B cell (primary cell): ENCODE results near the gene AUTS2. TPM values are rescaled to one million over a fixed set of nuclear protein-coding genes. Genes with fewer than 3 reads are reported as not detected.

Experiments used
- ATAC-seq: fragments of 200-7000 bp; cut with Tn5 transposase; one replicate; pipeline ENCODE4 v1.10.0; 2021; ENCODE audit warnings: low read depth, mild to moderate bottlenecking, moderate number of reproducible peaks, moderate library complexity
- CTCF ChIA-PET: fragments of 350-600 bp; sonication (Branson Sonifier 250); formaldehyde crosslinking; loops from one replicate; lab custom pipeline; 2021; ENCODE audit warnings: antibody characterized with exemption, inconsistent platforms; lab: Charles Lee
- POLR2A ChIA-PET: fragments of 350-600 bp; sonication (Branson Sonifier 250); formaldehyde crosslinking; loops from one replicate; lab custom pipeline; 2021; ENCODE audit warnings: antibody characterized with exemption; lab: Charles Lee
- DNase-seq: peaks from one replicate; pipeline ENCODE4 v3.0.0; 2013
- H2AFZ ChIP-seq: 2 replicates; pipeline ENCODE4 v1.6.1; 2012; ENCODE audit warnings: mild to moderate bottlenecking, low read depth, low read length; ENCODE audit not compliant: insufficient read depth, poor library complexity, severe bottlenecking
- H3K27ac ChIP-seq, 2 donors: 1 replicate in 1 of 2; 2 replicates in 1 of 2; pipeline ENCODE4 v1.5.1; 2012 to 2013; ENCODE audit warnings: low read length in 2 of 2, mild to moderate bottlenecking in 2 of 2, moderate library complexity in 1 of 2
- H3K27me3 ChIP-seq, 4 experiments: fragments of 200-600 bp in 1 of 4; sonication (generic) in 1 of 4; replicated peaks in 1 of 4; 1 replicate in 2 of 4; 2 replicates in 2 of 4; pipeline versions ENCODE4 v1.6.1 to v1.7.0; 2013 to 2016; ENCODE audit warnings: low read length in 3 of 4, mild to moderate bottlenecking in 2 of 4, mixed read lengths in 1 of 4, moderate library complexity in 1 of 4; ENCODE audit not compliant: insufficient read depth in 4 of 4, control insufficient read depth in 3 of 4; ENCODE audit errors: control extremely low read depth in 1 of 4
- H3K36me3 ChIP-seq, 2 experiments: replicated peaks in 1 of 2; 1 replicate in 1 of 2; 2 replicates in 1 of 2; pipeline versions ENCODE4 v1.6.1 to v1.7.1; 2013; ENCODE audit warnings: low read length in 1 of 2; ENCODE audit not compliant: insufficient read depth in 2 of 2, control insufficient read depth in 1 of 2; ENCODE audit errors: control extremely low read depth in 1 of 2, extremely low read depth in 1 of 2
- H3K4me1 ChIP-seq, 2 donors: fragments of 200-600 bp in 1 of 2; sonication (generic) in 1 of 2; 1 replicate in 1 of 2; 2 replicates in 1 of 2; pipeline versions ENCODE4 v1.5.1 to v1.6.1; 2013 to 2017; ENCODE audit warnings: low read length in 2 of 2; ENCODE audit not compliant: control insufficient read depth in 2 of 2, insufficient read depth in 2 of 2
- H3K4me2 ChIP-seq: replicated peaks from 2 replicates; pipeline ENCODE3; 2012; ENCODE audit warnings: mild to moderate bottlenecking, low read depth, low read length; ENCODE audit not compliant: poor library complexity, severe bottlenecking
- H3K4me3 ChIP-seq, 5 experiments: fragments of 200-600 bp in 1 of 5; sonication (generic) in 1 of 5; 1 replicate in 3 of 5; 2 replicates in 2 of 5; pipeline versions ENCODE4 v1.5.1 to v1.7.0; 2011 to 2016; ENCODE audit warnings: low read length in 4 of 5, mild to moderate bottlenecking in 4 of 5, low read depth in 2 of 5, control low read depth in 1 of 5, moderate library complexity in 1 of 5; ENCODE audit not compliant: insufficient read depth in 1 of 5; ENCODE audit errors: control extremely low read depth in 1 of 5, extremely low read depth in 1 of 5
- H3K79me2 ChIP-seq: fragments of 200-600 bp; sonication (generic); one replicate; pipeline ENCODE4 v1.6.0; 2016; ENCODE audit warnings: low read length; ENCODE audit not compliant: control insufficient read depth, insufficient read depth
- H3K9ac ChIP-seq: fragments of 200-600 bp; sonication (generic); 2 replicates; pipeline ENCODE4 v1.6.1; 2017; ENCODE audit warnings: mild to moderate bottlenecking, low read length, moderate library complexity
- H3K9me3 ChIP-seq, 3 donors: one replicate each; pipeline versions ENCODE4 v1.6.1 to v1.7.1; 2013; ENCODE audit warnings: low read length in 2 of 3; ENCODE audit not compliant: control insufficient read depth in 2 of 3, insufficient read depth in 1 of 3; ENCODE audit errors: control extremely low read depth in 1 of 3
- H4K20me1 ChIP-seq: 2 replicates; pipeline ENCODE4 v1.6.0; 2012; ENCODE audit warnings: mild to moderate bottlenecking, low read length; ENCODE audit not compliant: insufficient read depth, control insufficient read depth, poor library complexity, severe bottlenecking
- H3K27ac Mint-ChIP-seq: one replicate; pipeline ENCODE4 v1.8.0; 2021; ENCODE audit warnings: mixed read lengths
- H3K27me3 Mint-ChIP-seq: one replicate; pipeline ENCODE4 v1.8.0; 2021; ENCODE audit warnings: mixed read lengths
- H3K4me1 Mint-ChIP-seq: one replicate; pipeline ENCODE4 v1.8.0; 2021; ENCODE audit warnings: mixed read lengths
- H3K4me3 Mint-ChIP-seq: one replicate; pipeline ENCODE4 v1.8.0; 2021; ENCODE audit warnings: mixed read lengths
- H3K9me3 Mint-ChIP-seq: one replicate; pipeline ENCODE4 v1.8.0; 2022; ENCODE audit warnings: mixed read lengths; ENCODE audit not compliant: insufficient read depth
- EZH2 ChIP-seq: IDR thresholded peaks from 2 replicates; pipeline ENCODE4 v1.6.1; 2012; ENCODE audit warnings: borderline replicate concordance, low read depth, mild to moderate bottlenecking, moderate library complexity, low read length; ENCODE audit not compliant: insufficient read depth, poor library complexity, severe bottlenecking
- WGBS: methylation state at CpG from one replicate; pipeline ENCODE4 v1.1.5; 2013; ENCODE audit warnings: missing lambda C conversion rate; ENCODE audit not compliant: insufficient coverage; 5-methylcytosine and 5-hydroxymethylcytosine counted together
- intact Hi-C: fragments of 100-400 bp; cut with micrococcal nuclease; formaldehyde crosslinking; loops from one replicate; pipeline ENCODE4 v1.10.0; 2022
- polyA plus RNA-seq: library from polyadenylated mRNA; depleted of rRNA; stranded (reverse); fragments of >200 nt; gene quantifications from 2 replicates; pipeline ENCODE4 v1.2.3, GENCODE V29; 2012
- total RNA-seq, 2 donors: library from RNA; stranded (reverse); fragments of 120-200 nt in 1 of 2; gene quantifications; 1 replicate in 1 of 2; 2 replicates in 1 of 2; pipeline versions ENCODE4 v1.2.3 to v1.2.4, GENCODE V29; 2013 to 2022
- TF ChIP-seq, protein P1 (sequence below): fragments of 200-600 bp; IDR thresholded peaks from one replicate; pipeline ENCODE4 v1.8.0; 2022; ENCODE audit warnings: antibody characterized with exemption, mild to moderate bottlenecking

The AUTS2 gene
- total and polyA plus RNA-seq, 2 donors (not counting 1 experiment from before 2014, with no cell fraction given), result 22.3 to 35.0 TPM

DNA sequence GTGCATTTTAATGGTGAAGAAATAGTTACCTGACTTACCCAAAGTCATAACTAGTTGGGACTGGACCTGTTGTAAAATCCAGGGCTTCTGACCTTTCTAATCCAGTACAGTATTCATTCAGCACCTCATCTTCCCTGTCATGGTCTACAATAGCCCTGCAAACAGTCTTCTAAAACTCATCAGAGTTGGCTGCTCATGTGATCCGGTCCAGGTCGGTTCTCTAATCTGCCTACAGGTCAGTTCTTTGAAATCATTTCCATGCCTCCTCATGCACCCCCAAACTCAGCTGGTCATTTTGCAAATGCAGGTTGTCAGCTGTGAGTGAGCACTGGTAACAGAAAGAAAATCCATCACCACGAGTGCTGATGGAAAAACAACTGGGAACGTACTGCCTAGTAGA lies 1082.0 kb downstream of the AUTS2 start:
- Mint-ChIP-seq H3K4me1 (peaks cover 13% of the 10 kb centered on the region), H3K9me3 (no peaks in the 10 kb centered on the region), H3K27ac (no peak overlapping the region), H3K27me3 (no peaks in the 10 kb centered on the region), H3K4me3 (no peak overlapping the region)
- ChIA-PET POLR2A (no interaction called here), CTCF (no interaction called here)
- Histone ChIP-seq H3K9me3 (no peaks in the 10 kb centered on the region), H3K27ac (no peak overlapping the region), H2AFZ (no peak overlapping the region), H3K27me3 (no peaks in the 10 kb centered on the region), H3K36me3 (no peaks in the 10 kb centered on the region), H3K4me3 (no peak overlapping the region), H3K79me2 (no peaks in the 10 kb centered on the region), H4K20me1 (no peaks in the 10 kb centered on the region), H3K4me1 (peaks cover 3 to 6% of the 10 kb centered on the region in 2 donors), H3K4me2 (no peak overlapping the region), H3K9ac (no peak overlapping the region)
- no peak for TF ChIP-seq EZH2
- TF ChIP-seq, protein P1, sequence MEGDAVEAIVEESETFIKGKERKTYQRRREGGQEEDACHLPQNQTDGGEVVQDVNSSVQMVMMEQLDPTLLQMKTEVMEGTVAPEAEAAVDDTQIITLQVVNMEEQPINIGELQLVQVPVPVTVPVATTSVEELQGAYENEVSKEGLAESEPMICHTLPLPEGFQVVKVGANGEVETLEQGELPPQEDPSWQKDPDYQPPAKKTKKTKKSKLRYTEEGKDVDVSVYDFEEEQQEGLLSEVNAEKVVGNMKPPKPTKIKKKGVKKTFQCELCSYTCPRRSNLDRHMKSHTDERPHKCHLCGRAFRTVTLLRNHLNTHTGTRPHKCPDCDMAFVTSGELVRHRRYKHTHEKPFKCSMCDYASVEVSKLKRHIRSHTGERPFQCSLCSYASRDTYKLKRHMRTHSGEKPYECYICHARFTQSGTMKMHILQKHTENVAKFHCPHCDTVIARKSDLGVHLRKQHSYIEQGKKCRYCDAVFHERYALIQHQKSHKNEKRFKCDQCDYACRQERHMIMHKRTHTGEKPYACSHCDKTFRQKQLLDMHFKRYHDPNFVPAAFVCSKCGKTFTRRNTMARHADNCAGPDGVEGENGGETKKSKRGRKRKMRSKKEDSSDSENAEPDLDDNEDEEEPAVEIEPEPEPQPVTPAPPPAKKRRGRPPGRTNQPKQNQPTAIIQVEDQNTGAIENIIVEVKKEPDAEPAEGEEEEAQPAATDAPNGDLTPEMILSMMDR, result no peak
- 100% methylated on average over 2 of the region's 4 CpGs for WGBS
- ATAC-seq (no peak), DNase-seq (no peak)
- intact Hi-C loops, result no loop called here

DNA sequence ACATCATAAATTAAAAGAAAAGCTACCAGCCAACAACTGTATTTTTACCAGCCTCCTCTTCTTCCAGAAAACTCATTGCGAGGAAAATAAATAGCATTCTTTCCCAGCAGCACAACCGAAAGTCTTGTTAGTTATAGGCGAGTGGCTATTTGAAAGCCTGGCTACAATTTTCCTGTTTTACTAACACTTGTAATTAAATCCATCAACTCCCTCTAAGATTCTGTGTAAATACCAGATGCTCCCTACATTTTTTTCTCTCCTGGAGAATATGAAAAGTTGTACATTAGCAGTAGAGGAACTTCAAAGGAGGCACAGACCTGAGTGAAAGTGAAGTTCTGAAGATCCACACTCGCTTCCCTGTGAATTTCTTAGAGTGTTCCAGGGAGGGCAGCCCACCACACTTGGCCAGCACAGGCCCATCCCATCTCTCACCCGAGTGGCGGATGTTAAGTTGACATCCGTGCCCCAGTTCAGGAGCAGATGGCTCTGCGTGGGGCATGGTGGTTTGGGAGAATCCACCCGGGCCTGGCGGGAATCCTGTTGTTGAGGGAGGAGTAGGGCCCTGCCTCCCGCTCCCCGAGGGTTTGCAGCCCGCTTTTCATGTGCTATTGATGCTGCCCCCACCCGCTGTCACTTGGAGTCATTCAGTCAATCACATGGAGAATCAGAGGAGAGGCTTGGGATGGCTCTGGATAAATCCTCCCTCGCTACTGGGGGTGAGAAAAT lies 1082.6 kb downstream of the AUTS2 start:
- Mint-ChIP-seq H3K27ac (no peak overlapping the region), H3K27me3 (no peaks in the 10 kb centered on the region), H3K4me3 (no peak overlapping the region), H3K9me3 (no peaks in the 10 kb centered on the region), H3K4me1 (peaks cover 13% of the 10 kb centered on the region)
- ATAC-seq (no peak), DNase-seq (no peak)
- WGBS, result 100% methylated on average over 4 of the region's 15 CpGs
- H2AFZ ChIP-seq, result no peak overlapping the region
- TF ChIP-seq, protein P1, result no peak
- no peak for TF ChIP-seq EZH2
- ChIA-PET CTCF (no interaction called here), POLR2A (no interaction called here)
- no peaks in the 10 kb centered on the region for H4K20me1 ChIP-seq
- H3K4me3 ChIP-seq, result no peak overlapping the region
- H3K9me3 ChIP-seq, result no peaks in the 10 kb centered on the region
- H3K79me2 ChIP-seq, result no peaks in the 10 kb centered on the region
- no peak overlapping the region for H3K27ac ChIP-seq
- H3K36me3 ChIP-seq, result no peaks in the 10 kb centered on the region
- H3K9ac ChIP-seq, result no peak overlapping the region
- H3K27me3 ChIP-seq, result no peaks in the 10 kb centered on the region
- intact Hi-C loops, result no loop called here
- H3K4me1 ChIP-seq, result peaks cover 3 to 6% of the 10 kb centered on the region in 2 donors
- no peak overlapping the region for H3K4me2 ChIP-seq
